ENCODE measurements around the gene ANKRD55. TPM values are rescaled to one million over a fixed set of nuclear protein-coding genes. Genes with fewer than 3 reads are reported as not detected.

The ANKRD55 gene
- total and polyA plus RNA-seq, 2 of the 8 experiments (the other 6 are each of a cell fraction or from before 2014, with no cell fraction given) = not detected

DNA sequence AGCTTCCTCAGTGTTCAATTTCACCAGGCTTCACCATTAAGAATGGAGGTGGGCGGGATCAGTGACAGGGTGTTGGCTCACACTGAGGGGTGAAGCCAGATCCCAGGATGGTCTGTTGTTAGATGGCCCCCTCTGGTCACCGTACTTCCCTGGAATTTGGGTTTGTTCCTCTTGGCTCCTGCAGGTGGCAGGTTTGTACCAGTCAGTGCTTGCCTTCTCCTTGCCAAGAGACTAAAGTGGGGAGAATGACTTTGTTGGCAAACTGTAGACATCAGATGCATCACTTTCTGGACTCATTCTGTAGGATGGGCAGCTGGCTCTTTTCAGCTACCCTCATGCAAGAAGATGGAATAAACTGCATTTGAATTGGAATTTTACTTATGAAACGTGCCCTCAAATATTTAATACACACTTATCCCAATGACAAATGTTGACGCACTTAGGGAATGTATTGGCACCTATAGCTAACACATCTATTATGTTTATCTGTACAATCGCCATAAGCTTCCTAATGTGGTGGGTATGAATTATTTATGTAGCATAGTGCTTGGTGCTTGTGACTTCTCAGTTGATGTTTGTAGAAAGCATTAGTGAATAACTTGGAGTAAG lies 31.4 kb upstream of the ANKRD55 start:
- Histone ChIP-seq H3K4me2 (ENCODE audit: insufficient read depth in 1 of 2, low read depth in 2 of 2, low read length in 2 of 2) (no peak overlapping the region), H3K14ac (ENCODE audit: insufficient read length) (no peak overlapping the region), H2BK20ac (ENCODE audit: low read length) (no peak overlapping the region), H3K56ac (replicated peaks; ENCODE audit: insufficient read length, low read depth, low read length) (no peak overlapping the region), H3K27me3 (replicated peaks in 1 of 4; ENCODE audit: control insufficient read depth in 3 of 4, extremely low read depth in 1 of 4, insufficient read depth in 3 of 4, low read length in 3 of 4) (no peaks in the 10 kb centered on the region), H3K4me1 (replicated peaks in 1 of 4; ENCODE audit: control insufficient read depth in 3 of 4, insufficient read depth in 4 of 4, low read length in 3 of 4) (peaks cover 0 to 3% (median 0%) of the 10 kb centered on the region in 4 experiments; a peak in 1 of 7 replicates), H3K36me3 (ENCODE audit: control insufficient read depth in 2 of 4, insufficient read depth in 4 of 4, low read length in 3 of 4) (no peaks in the 10 kb centered on the region), H4K5ac (ENCODE audit: insufficient read length, low read depth, low read length) (no peak overlapping the region), H2BK120ac (replicated peaks; ENCODE audit: low read depth, low read length) (no peak overlapping the region), H4K20me1 (replicated peaks in 1 of 2; ENCODE audit: control insufficient read depth in 1 of 2, insufficient read depth in 2 of 2, low read length in 2 of 2) (no peaks in the 10 kb centered on the region), H3K79me1 (ENCODE audit: low read depth, low read length) (no peaks in the 10 kb centered on the region), H3K27ac (ENCODE audit: low read depth, low read length) (no peak overlapping the region), H4K91ac (replicated peaks; ENCODE audit: insufficient read length, low read length) (no peak overlapping the region), H3K23ac (ENCODE audit: insufficient read length) (no peak overlapping the region), H3K4ac (replicated peaks; ENCODE audit: insufficient read length, low read depth, low read length) (no peak overlapping the region), H2BK15ac (ENCODE audit: low read length) (no peak overlapping the region), H4K8ac (ENCODE audit: extremely low read depth, insufficient read depth, low read length) (no peak overlapping the region), H3K4me3 (ENCODE audit: extremely low read depth in 1 of 4, insufficient read depth in 2 of 4, low read depth in 3 of 4, low read length in 4 of 4) (no peak overlapping the region), H3K79me2 (ENCODE audit: control insufficient read depth in 1 of 2, insufficient read depth in 2 of 2, low read length in 2 of 2) (no peaks in the 10 kb centered on the region), H3K23me2 (ENCODE audit: low read depth, low read length) (no peaks in the 10 kb centered on the region; the same call in 1 of the 2 replicates), H2BK12ac (ENCODE audit: low read depth, low read length) (no peak overlapping the region), H3K18ac (ENCODE audit: extremely low read depth, low read length) (no peak overlapping the region), H2AK5ac (ENCODE audit: low read depth, low read length) (no peak overlapping the region), H2AFZ (ENCODE audit: low read length) (peak overlapping the region; percentile 29; the same call in 1 of the 2 replicates), H3K9me3 (ENCODE audit: insufficient read depth in 2 of 2, low read depth in 1 of 2, low read length in 1 of 2) (no peaks in the 10 kb centered on the region), H2BK5ac (ENCODE audit: low read depth, low read length) (no peak overlapping the region), H3K9ac (replicated peaks in 1 of 4; ENCODE audit: extremely low read depth in 1 of 4, low read depth in 3 of 4, low read length in 3 of 4) (no peak overlapping the region)
- ChIA-PET POLR2A (ENCODE audit: partially characterized antibody) (interaction anchor here (0.7 kb wide), 1 partner anchor 492 kb away, joined by 4 read pairs; no protein-coding TSS in a partner anchor), CTCF (ENCODE audit: partially characterized antibody) (interaction anchor here (0.6 to 5.0 kb wide), 53 partner anchors 8 to 1013 kb away, joined by 3 to 32 read pairs (median 4); partner anchors contain the start of gene ANKRD55)
- DNase-seq (ENCODE audit: low read depth in 1 of 2, low spot score in 2 of 2) = peak; percentile 67
- WGBS, 2 experiments (ENCODE audit: extremely low coverage in 1 of 2, insufficient coverage in 1 of 2, insufficient read length in 1 of 2, insufficient replicate concordance in 2 of 2, low coverage in 1 of 2, low lambda C conversion rate in 2 of 2, missing lambda C conversion rate in 1 of 2) = 57% methylated on average over 5 of the region's 5 CpGs; no CpG with 5 or more reads in 1 of the 2 experiments
- FAIRE-seq = peak; percentile 98
- TF ChIP-seq CHD1 (IDR thresholded peaks at IDR 0.05; ENCODE audit: low read depth, low read length) (no peak), TEAD4 (IDR thresholded peaks at IDR 0.05; ENCODE audit: low read depth, low read length) (peak; percentile 98), MAX (IDR thresholded peaks at IDR 0.05) (peak; percentile 28; the same call in 1 of the 2 replicates), SUZ12 (IDR thresholded peaks at IDR 0.05; ENCODE audit: low read length) (no peak), RAD21 (IDR thresholded peaks at IDR 0.05 in 1 of 2, conservative IDR thresholded peaks at IDR 0.05 in 1 of 2; ENCODE audit: low read depth in 2 of 2, low read length in 2 of 2) (peak; percentile 89 to 92), KDM1A (IDR thresholded peaks at IDR 0.05; ENCODE audit: borderline replicate concordance, low read length) (no peak), YY1 (IDR thresholded peaks at IDR 0.05; ENCODE audit: low read depth, low read length) (0 out of 2 replicates have a peak, but pooled peaks have one; percentile 38), SIN3A (conservative IDR thresholded peaks at IDR 0.05 in 1 of 2, IDR thresholded peaks at IDR 0.05 in 1 of 2; ENCODE audit: low read depth in 1 of 2, low read length in 2 of 2) (no peak), CREB1 (IDR thresholded peaks at IDR 0.05) (no peak), JUND (IDR thresholded peaks at IDR 0.05; ENCODE audit: low read length) (0 out of 2 replicates have a peak, but pooled peaks have one; percentile 26)
- TF ChIP-seq, protein P1, sequence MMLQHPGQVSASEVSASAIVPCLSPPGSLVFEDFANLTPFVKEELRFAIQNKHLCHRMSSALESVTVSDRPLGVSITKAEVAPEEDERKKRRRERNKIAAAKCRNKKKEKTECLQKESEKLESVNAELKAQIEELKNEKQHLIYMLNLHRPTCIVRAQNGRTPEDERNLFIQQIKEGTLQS (IDR thresholded peaks at IDR 0.05; ENCODE audit: insufficient read depth, low read depth, low read length) = no peak
